Psoas muscle (tissue), 8 donors: ENCODE results near the gene TBC1D22A. TPM values are rescaled to one million over a fixed set of nuclear protein-coding genes. Genes with fewer than 3 reads are reported as not detected.

Experiments
- ATAC-seq, 4 donors: fragments of 200-7000 bp; cut with Tn5 transposase; one replicate each; pipeline ENCODE4 v1.9.1; 2020; ENCODE audit warnings: moderate library complexity in 3 of 4, mild to moderate bottlenecking in 2 of 4
- DNase-seq, 2 donors: peaks; one replicate each; pipeline ENCODE4 v3.0.0-alpha.2; 2020
- H3K27ac ChIP-seq: fragments of 200-600 bp; one replicate; pipeline ENCODE4 v1.8.0; 2022
- H3K27me3 ChIP-seq, 3 donors: fragments of 200-600 bp in 1 of 3; one replicate each; pipeline versions ENCODE4 v1.6.1 to v1.8.0; 2013 to 2022; ENCODE audit warnings: low read length in 2 of 3, mild to moderate bottlenecking in 2 of 3, moderate library complexity in 1 of 3; ENCODE audit not compliant: insufficient read depth in 3 of 3
- H3K36me3 ChIP-seq, 2 donors: fragments of 200-600 bp in 1 of 2; one replicate each; pipeline versions ENCODE4 v1.6.1 to v1.8.0; 2013 to 2022; ENCODE audit warnings: low read depth in 1 of 2, mild to moderate bottlenecking in 1 of 2, moderate library complexity in 1 of 2; ENCODE audit not compliant: insufficient read depth in 1 of 2
- H3K4me1 ChIP-seq: fragments of 200-600 bp; one replicate; pipeline ENCODE4 v1.8.0; 2022
- H3K4me3 ChIP-seq: fragments of 200-600 bp; one replicate; pipeline ENCODE4 v1.8.0; 2022; ENCODE audit warnings: mild to moderate bottlenecking
- H3K9me3 ChIP-seq: fragments of 200-600 bp; one replicate; pipeline ENCODE4 v1.8.0; 2022
- CTCF ChIP-seq: fragments of 200-600 bp; IDR thresholded peaks from one replicate; pipeline ENCODE4 v1.8.0; 2022; ENCODE audit warnings: antibody characterized with exemption
- WGBS, 3 donors: extraction: QIAGEN DNeasy Blood & Tissue Kit; methylation state at CpG; one replicate each; pipeline versions ENCODE4 v1.1.6 to v1.1.7; 2013; 5-methylcytosine and 5-hydroxymethylcytosine counted together
- intact Hi-C, 2 donors: fragments of 100-400 bp; cut with DNase I; formaldehyde crosslinking; loops; one replicate each; pipeline versions ENCODE4 v1.11.0 to v1.14.2; 2022
- polyA plus RNA-seq, 3 donors: library from polyadenylated mRNA; stranded (reverse); fragments of 200-250 nt; gene quantifications; one replicate each; pipeline ENCODE4 v1.2.3, GENCODE V29; 2013
- total RNA-seq, 4 donors: library from RNA; stranded (reverse); fragmentation: NEBNext Ultra II Directional in 2 of 4; extraction: Animal tissue kit (Norgen Biotek cat#: 25700) in 2 of 4; gene quantifications; one replicate each; pipeline versions ENCODE4 v1.2.1 to v1.2.4, GENCODE V29; 2021 to 2023
- donor health status: healthy with polysubstance abuse.
- donor health status: DM: no; HTN: no; CAD: no; lungs with moderate emphysema.
- donor health status: Bipolar disorder and iron deficiency.
- donor health status: healthy.
- donor health status: DM: yes; HTN: yes; CAD: no.
- donor health status: DM: no; HTN: no; CAD: no.
- donor health status: DM: no; HTN: no; CAD: no.
- donor health status: DM: yes; HTN: yes; CAD: no.

Gene TBC1D22A
- total and polyA plus RNA-seq, 7 donors: 11.7 to 25.0 (median 18.9) TPM

- ATAC-seq (no peak), DNase-seq (no peak)
Observed at GRCh38 chr22:47055073-47055355, 292.6 kb downstream of the TBC1D22A start.

GRCh38 chr22:47055461-47055860 is 293.0 kb downstream of the TBC1D22A start:
- H3K36me3 ChIP-seq: no peaks in the 10 kb centered on the region
- 94 to 97% (median 95%) methylated on average over 4 of the region's 4 CpGs for WGBS, 3 donors

More at GRCh38 chr22:47055073-47055355, 292.6 kb downstream of the TBC1D22A start:
- Histone ChIP-seq H3K4me3 (no peak overlapping the region), H3K4me1 (no peaks in the 10 kb centered on the region), H3K9me3 (no peaks in the 10 kb centered on the region), H3K27me3 (no peaks in the 10 kb centered on the region), H3K27ac (no peak overlapping the region), H3K36me3 (no peaks in the 10 kb centered on the region)
- no peak for TF ChIP-seq CTCF
- intact Hi-C loops: no loop called here
- WGBS, 3 donors: 86 to 94% (median 89%) methylated on average over 5 of the region's 5 CpGs

GRCh38 chr22:47055921-47056320 is 293.5 kb downstream of the TBC1D22A start:
- Histone ChIP-seq H3K9me3 (no peaks in the 10 kb centered on the region), H3K27me3 (no peaks in the 10 kb centered on the region), H3K36me3 (no peaks in the 10 kb centered on the region), H3K27ac (no peak overlapping the region), H3K4me1 (no peaks in the 10 kb centered on the region), H3K4me3 (no peak overlapping the region)
- DNase-seq (peak in 1 of 2 donors; percentile 23), ATAC-seq (no peak)
- no peak for TF ChIP-seq CTCF
- WGBS, 3 donors: 89 to 91% (median 90%) methylated on average over 15 of the region's 15 CpGs
- intact Hi-C loops: no loop called here

More at GRCh38 chr22:47055461-47055860, 293.0 kb downstream of the TBC1D22A start:
- no peak for ATAC-seq
- intact Hi-C loops: no loop called here
- no peaks in the 10 kb centered on the region for H3K9me3 ChIP-seq
- no peaks in the 10 kb centered on the region for H3K27me3 ChIP-seq
- no peak for TF ChIP-seq CTCF
- DNase-seq: peak in 1 of 2 donors; percentile 7
- H3K4me1 ChIP-seq: no peaks in the 10 kb centered on the region
- no peak overlapping the region for H3K4me3 ChIP-seq
- no peak overlapping the region for H3K27ac ChIP-seq

GRCh38 chr22:47056361-47056760 is 293.9 kb downstream of the TBC1D22A start:
- 79 to 93% (median 90%) methylated on average over 9 of the region's 9 CpGs for WGBS, 3 donors
- no peaks in the 10 kb centered on the region for H3K4me1 ChIP-seq
- no peak overlapping the region for H3K4me3 ChIP-seq
- no peaks in the 10 kb centered on the region for H3K27me3 ChIP-seq
- H3K27ac ChIP-seq: no peak overlapping the region
- no peaks in the 10 kb centered on the region for H3K36me3 ChIP-seq
- no peak for ATAC-seq
- H3K9me3 ChIP-seq: no peaks in the 10 kb centered on the region
- intact Hi-C loops: no loop called here
- DNase-seq: no peak
- TF ChIP-seq CTCF: no peak

- Histone ChIP-seq H3K27me3 (no peaks in the 10 kb centered on the region), H3K9me3 (no peaks in the 10 kb centered on the region), H3K36me3 (no peaks in the 10 kb centered on the region), H3K4me1 (no peaks in the 10 kb centered on the region), H3K4me3 (no peak overlapping the region), H3K27ac (no peak overlapping the region)
- WGBS, 3 donors: 92 to 95% (median 94%) methylated on average over 18 of the region's 18 CpGs
- TF ChIP-seq CTCF: no peak
- intact Hi-C loops: no loop called here
- DNase-seq (no peak), ATAC-seq (no peak)
Observed at GRCh38 chr22:47056776-47057470, 294.5 kb downstream of the TBC1D22A start.
